A204.1 (cell line): ENCODE data around the gene TBC1D20.
"Not testable (repeated sequence)": the region's sequence is repeated elsewhere in the genome, so short reads cannot be mapped to it uniquely, and the experiment has no call there.

Experiments
- FAIRE-seq: peaks from 2 replicates; lab custom pipeline; 2012; peaks lifted over from hg19 to GRCh38; lab: Jason Lieb, UNC

The TBC1D20 gene

DNA sequence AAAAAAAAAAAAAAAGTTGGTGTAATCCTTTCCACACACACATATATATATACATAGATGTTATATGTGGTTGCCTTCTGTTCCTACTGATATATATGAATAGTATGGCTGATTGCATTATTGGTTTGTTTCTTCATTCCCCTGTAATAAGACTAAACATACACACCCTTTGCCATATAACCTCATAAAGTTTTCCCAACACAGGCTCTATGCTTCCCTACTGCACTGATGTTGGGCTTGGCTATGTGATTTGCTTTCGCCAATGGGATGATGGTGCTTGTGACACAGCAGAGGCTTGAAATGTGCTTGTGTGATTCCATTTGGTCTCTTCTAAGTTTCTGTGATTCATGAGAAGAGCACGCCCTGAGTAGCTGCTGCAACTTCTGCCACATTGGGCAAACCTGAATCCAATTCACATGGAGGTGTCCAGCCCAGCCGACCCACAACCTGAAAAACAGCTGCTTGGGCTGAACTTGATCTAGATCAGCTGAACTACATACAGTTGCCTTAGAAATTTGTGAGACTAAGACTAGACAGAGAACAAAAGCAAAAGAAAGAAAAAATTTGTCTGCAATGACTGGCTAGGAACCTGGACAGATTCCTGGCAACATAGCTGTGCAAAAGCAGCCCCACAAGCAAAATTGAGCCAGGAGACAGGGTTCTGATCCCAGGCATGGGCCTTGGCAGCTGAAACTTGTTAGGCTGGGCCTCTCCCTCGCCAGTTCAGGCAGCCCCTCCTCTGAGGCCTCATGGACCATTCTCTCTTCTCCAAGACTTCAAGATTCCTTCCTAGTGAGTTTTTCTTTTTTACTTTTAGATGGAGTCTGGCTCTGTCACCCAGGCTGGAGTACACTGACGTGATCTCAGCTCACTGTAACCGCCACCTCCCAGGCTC, 13.4 kb upstream of the TBC1D20 start:
- no peak for FAIRE-seq

DNA sequence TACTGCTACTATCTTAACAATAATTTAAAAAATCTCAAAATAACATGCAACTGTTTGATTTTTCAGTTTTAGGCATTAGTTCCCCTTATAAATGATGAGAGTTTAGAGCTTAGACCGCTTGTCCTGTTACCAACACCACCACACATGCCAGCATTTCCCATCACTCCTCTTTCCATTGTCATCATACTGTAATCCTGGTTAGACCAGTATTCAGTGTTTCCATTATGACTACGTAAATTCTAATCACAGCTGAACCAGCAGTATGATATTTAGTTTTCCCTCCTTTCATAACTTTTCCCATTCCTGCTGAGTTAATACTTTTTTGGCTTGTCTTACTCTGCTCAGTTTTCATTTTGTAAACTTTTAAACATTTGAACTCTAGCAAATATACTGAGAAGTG, 12.2 kb upstream of the TBC1D20 start:
- no peak for FAIRE-seq

DNA sequence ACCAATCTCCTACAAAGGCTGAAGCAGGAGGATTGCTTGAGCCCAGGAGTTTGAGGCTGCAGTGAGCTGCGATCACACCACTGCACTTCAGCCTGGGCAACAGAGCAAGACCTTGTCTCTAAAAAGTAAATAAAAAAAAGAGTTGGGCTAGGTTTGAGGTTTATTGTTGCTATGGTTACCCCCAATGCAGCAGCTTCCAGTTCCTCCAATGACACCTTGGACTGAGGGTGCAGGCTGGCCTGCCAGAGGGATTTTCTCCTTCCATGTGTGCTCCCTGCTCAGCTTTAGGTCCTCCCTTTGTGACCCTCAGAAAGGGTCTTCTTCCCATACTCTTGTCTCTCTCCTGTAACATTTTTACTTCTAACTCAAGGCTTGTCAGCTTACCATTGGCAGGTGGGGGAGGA, 10.6 kb upstream of the TBC1D20 start:
- FAIRE-seq = no peak

DNA sequence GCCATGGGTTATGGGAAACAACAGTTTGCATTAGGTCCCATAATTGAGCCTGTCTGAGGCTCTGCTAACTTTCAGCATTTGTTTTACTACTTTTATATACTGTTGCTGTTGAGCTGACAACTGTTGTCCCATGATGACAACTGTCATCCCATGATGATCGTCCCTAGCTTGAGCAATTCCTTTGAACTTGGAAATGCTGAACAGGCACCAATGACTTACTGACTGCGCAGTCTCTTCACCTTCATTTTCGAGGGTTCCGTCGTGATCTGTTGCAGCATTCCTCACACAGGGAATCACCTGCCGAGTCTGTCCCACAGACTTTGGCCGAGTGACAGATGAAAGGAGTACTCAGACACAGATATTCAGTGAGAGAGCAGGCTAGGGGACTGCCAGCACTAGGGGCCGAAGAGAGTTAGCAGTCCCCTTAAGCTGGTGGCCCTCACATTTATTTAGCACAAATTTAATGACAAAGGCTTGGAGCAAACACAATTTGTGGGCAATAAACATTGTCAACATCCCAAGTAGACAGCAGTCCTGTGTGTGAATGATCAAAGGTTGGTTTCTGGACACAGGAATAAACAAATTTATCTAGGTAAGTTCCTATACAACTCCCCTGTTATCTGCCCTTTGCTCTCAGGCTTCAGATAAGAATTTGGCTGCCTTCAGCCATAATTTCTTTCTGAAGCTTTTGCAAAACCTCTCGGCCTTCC, 10.0 kb upstream of the TBC1D20 start:
- no peak for FAIRE-seq

DNA sequence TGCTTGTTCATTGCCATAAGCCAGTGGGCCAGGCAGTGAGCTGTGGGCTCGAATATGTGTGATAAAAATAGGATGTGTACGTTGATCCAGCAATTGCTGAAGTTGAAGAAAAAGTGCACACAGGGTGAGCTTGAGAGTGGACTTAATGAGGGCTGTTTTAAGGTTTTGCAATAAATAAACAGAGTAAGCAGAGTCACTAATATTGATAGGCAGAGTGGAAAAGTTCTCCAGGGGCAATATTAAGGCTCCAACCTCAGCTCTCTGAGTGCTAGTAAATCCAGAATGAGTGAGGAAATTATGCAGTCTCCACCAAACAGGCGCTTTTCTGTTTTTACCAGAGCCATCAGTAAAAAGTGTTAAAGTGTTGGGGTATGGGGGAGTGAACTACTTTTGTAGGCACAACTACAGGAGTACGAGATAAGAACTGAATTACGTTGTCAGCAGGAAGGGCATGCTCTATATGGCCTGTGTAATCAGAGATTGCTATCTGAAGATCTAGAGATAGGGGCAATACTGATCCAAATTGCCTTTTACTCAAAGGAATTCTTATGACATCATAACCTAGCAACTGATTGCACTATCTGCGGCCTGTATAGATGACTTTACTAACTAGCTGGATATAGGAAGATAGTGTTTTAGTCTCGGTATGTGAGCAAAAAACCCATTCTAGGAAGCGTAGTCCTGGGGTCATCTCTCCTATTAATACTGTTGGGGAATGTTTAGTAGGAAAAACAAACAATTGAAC, 7.6 kb upstream of the TBC1D20 start:
- FAIRE-seq = no peak

DNA sequence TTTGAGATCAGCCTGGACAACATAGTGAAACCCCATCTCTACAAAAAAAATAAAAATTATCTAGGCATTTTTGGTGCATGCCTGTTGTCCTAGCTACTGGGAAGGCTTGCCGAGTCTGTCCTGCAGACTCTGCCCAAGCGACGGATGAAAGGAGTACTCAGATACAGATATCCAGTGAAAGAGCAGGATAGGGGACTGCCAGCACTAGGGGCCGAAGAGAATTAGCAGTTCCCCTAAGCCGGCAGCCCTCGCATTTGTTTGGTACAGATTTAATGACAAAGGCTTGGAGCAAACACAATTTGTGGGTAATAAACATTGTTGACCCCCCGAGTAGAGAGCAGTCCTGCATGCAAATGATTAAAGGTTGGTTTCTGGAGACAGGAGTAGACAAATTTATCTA, 5.4 kb upstream of the TBC1D20 start:
- no peak for FAIRE-seq

DNA sequence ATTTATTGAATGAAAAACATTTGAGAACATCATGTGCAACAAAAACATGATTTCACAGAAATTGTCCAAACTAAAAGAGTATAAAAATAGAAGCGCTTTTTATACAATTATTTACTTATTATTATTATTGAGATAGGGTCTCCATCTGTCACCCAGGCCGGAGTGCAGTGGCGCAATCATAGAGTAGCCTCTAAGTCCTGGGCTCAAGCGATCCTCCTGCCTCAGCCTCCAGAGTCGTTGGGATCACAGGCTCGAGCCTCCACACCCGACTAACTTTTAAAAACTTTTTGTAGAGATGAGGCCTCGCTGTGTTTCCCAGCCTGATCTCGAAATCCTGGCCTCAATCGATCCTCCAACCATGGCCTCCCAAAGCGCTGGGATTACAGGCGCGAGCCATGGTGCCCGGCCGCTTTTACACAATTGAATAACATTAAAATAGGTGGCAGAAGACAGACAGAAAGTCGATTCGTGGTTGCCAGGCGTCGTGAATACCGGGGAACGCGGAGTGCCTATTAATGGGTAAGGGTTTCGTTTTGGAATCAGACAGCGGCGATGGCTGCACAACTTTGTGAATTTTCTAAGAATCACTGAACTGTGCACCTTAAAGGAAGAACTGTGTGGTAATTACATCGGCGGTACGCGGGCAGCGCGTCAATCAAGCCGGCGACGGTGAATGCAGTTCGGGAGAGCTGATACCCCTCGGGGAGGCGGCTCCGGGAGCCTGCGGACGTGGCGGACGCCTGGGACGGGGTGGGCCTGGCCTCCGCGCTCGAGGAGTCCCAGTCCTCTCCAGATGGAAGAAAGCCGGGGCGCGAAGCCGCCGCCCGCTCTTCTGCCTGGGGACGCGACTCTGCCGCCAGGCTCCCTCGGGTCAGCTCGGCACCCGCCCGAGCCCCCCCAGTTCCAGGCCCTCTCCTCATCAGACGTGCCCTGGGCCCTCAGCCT, 807 bp downstream of the TBC1D20 start:
- no peak for FAIRE-seq

DNA sequence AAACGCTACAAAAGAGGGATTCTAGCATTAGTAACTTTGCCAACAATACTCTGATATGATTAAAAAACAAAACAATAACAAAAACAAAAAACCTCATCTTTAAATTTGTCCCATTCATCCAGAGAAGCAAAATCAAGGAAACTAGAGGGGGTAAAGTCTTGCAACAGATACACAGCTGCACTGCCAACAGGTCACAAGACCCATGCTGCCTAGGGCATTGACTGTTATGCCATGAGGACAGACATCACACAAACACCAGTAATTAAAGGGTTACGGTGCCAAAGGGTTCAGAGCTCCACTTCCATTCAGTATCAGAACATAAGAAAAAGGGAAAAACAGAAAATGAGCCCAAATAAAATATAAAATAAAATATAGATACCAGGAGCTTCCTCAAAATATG, 1.6 kb downstream of the TBC1D20 start:
- no peak for FAIRE-seq

DNA sequence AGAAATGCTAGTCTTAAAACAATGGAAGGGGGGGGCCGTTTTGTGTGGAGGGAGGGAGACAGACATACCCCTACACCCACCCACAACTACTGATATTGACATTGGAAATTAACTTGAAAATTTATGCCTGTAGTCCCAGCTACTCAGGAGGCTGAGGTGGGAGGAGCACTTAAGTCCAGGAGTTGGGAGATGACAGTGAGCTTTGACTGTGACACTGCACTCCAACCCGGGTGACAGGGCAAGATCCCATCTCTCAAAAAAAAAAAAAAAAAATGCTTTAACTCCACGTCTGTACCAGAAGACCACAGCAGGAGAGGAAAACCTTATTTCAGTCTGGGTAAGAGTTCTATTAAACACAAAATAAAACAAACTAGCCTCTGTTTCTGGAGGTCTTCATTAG, 2.2 kb downstream of the TBC1D20 start:
- no peak for FAIRE-seq

DNA sequence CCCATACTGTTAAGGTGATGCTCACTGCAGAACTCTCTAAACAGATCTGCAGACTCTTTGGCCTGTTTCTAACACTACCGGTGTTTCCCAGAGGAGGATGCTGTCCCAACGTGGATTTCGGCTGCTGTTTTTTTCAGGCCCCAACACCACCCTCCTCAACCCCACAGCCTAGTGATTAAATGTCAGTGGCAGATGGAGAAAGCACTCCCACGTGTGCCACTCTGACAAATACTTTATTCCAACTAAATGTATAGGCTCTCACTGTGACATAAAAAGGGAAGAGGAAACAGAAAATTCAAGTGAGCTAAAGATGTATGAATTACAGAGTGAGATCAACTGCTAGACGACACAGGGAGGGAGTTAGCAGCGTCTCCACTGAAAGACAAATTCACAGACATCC, 3.6 kb downstream of the TBC1D20 start:
- FAIRE-seq = no peak

DNA sequence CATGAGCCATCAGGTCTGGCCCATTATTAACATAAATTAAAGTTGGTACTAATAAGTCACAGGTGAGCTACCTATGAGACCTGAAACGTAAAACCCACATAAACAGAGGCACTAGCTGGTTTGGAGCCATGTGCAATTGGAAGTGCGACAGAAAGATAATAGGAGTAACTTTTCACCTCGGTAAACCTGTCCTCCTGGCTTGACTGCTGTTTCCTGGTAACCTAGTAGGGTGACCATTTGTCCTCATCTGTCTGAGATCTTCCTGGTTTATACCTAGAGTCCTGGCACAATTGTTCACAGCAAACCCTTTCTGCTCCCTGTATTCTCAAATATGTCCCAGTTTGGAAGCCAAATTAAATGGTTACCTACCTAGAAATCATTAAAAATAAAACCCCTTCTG, 7.4 kb downstream of the TBC1D20 start:
- FAIRE-seq = no peak

DNA sequence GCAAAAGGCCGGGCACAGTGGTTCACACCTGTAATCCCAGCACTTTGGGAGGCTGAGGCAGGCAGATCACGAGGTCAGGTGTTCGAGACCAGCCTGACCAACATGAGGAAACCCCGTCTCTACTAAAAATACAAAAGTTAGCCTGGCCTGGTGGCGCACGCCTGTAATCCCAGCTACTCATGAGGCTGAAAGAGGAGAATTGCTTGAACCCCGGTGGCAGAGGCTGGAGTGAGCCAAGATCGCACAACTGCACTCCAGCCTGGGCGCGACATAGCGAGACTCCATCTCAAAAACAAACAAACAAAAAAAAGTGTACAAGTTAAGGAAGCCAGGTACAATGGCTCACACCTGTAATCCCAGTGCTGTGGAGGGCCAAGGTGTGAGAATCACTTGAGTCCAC, 10.3 kb downstream of the TBC1D20 start:
- not testable (repeated sequence) for FAIRE-seq

DNA sequence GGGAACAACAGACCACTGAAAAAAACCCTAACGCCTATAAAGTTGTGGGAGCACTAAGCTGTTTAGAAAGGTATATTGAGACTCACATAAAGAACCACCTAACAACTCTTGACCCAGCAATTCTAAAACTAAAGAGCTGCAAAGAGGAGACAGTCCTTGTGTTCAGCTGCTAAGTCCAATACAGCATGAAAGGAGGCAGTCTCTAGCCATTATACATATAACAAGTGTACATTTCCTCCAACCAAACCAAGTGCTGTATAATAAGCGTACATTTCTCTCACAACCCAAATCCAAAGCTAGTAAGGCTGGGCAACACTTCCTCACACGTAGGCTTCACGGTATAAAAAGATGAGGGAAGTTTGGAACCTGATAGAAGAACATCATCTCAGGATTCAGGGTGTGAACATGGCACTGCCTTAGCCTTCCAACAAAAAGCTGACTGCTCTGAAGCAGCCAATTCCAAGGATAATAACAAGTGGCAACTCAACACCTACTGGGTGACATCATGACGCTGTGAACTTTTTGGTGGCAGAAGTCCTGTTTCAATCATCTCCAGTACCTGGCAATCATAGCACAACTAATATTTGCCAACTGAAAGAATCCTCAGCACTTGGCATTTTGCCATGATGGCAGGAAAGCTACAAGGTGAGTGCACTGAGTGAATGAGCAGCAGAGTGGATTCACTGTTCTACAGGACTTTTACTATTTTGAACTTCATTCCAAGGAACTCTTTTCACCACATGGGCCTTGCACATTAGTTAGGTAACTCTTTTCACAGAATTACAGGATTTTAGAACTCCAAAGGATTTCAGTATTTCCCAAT, 16.6 kb downstream of the TBC1D20 start:
- FAIRE-seq = no peak

DNA sequence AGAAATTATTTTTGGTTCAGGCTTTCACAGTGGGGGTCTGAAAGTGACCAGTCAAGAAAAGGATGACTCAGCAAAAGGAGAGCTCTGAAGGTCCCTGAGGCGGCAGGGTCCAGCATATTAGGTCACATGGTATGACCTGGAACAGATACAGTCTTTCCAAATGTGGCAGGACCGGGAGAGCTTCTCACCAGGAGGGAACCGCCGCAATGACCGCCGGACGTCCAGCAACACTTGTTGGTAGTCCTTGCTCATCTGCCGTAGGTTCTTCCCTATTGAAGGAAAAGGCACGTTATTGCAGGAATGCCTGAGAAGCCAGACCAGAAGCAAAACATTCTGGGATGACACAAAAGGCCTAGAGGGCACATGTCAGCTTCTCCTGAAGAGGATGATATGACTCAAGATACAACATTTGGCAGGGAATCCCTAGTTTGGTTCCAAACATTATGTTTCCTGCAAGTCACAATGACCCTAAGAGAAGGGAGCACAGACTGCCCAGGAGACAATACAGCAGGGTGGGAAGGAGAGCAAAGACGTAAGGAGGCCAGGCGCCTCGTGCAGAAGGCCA, 17.4 kb downstream of the TBC1D20 start:
- no peak for FAIRE-seq

DNA sequence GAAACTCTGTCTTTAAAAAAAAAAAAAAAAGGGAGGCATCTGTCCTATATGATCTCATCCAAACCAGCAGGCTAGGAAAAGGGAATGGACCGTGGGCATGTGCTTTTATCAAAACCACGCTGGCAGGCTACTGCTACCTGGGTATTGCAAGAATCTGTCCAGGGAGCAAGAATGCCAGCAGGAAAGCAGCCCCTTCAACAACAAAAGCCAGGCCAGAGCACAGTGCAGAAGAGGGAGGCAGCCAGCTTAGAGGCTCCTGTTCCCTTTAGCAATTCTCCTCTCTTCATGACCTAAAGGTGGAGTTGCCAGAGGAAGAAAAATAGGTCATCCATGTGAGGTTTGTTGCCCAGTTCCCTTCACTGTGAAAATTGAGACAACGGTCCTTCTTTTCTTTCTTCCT, 18.2 kb downstream of the TBC1D20 start:
- FAIRE-seq = no peak

DNA sequence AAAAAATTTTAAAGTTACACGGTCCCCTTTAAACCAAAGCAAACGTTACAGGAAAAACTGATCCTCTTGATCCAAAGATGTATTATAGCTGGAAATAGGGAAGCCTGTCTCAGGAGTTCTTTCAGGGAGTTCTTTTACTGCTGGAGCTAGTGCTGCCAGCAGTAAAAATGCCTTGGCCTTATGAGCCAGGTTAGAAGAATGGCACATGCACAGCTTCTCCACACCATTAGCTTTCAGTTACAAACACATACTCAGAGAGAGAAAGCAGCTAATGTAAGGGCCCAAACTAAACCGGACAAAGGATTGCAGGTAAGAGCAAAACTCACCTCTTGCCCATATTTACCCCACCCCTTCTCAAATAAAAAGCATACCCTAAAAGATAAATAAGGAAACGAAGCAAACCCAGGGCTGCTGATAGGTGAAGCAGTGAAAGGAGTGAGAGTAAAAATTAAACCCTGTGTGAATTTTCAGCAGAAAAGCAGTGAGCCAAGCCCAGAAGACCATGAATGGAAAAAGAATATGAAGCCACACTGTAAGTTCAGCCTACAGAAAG, 19.0 kb downstream of the TBC1D20 start:
- no peak for FAIRE-seq

DNA sequence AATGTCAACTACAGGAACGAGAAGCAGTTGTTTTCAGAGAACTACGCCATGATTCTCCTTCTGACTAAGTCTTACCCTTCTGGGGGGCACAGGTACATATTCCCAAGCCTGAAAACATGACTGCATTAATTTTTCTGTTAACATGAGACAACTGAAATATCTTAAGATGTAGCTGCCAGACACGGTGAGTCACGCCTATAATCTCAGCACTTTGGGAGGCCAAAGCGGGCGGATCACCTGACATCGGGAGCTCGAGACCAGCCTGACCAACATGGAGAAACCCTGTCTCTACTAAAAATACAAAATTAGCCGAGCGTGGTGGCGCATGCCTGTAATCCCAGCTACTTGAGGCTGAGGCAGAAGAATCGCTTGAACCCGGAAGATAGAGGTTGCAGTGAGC, 21.7 kb downstream of the TBC1D20 start:
- no peak for FAIRE-seq

DNA sequence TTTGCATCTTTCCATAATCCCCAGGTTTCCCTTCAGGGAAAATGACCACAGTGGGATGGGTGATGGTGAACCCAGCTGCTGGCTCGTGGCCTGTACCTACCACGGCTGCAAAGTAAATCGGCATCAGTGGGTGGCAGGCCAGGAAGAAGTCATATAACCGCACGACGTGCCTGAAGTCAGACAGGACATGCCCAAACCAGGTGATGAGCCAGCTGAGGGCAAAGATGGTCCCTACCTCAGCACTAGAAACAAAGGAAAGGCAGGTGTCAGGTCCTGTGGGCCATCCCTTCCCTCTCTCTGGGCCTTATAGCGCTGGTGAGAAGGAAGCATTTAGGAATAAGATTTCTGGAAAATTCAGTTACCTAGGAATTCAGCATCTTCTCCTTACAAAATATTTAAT, 22.2 kb downstream of the TBC1D20 start:
- no peak for FAIRE-seq

DNA sequence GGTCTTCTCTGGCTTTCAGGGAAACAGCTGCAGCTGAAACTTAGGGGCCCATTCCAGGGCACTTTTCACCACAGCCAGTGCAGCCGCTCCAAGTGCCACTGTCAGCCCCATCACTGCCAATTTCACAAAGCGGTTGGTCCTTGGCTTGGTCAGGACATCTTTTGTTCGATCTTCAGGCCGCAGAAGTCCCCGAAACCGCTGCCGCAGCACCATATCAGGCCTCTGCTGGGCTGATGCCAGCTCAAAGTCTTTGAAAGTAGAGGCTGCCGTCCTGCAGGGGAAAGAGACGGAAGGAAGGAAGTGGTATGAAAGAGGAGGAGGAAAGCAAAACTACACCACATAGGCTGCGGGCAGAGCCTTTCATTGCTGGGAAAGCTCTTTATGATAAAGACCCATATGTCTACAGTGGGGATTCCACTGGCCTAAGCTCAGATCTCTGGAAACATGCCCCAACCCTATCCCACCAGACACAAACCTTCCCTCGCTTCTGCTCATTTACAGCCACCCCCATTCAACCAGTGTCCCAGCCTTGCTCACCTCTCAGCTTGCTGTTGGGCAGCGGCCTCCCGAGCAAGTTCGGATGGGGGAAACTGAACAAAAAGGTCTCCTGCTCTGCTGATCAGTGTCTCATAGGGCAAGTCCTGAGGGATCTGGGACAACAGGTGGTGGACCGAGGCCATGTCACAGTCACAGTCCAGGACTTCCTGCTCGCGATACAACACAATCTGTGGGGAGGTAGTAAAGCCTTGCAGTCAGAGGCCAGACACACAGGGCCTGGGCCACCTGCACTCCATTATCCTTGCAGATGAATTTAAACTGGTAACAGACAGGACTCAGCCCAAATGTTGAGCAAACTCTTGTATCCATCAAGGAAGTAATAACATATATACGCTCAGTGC, 23.5 kb downstream of the TBC1D20 start:
- no peak for FAIRE-seq
